ENCODE data around the gene INHBB.
A peak's percentile ranks its signal among the peaks of the same experiment; 100 is the strongest.

The INHBB gene

DNA sequence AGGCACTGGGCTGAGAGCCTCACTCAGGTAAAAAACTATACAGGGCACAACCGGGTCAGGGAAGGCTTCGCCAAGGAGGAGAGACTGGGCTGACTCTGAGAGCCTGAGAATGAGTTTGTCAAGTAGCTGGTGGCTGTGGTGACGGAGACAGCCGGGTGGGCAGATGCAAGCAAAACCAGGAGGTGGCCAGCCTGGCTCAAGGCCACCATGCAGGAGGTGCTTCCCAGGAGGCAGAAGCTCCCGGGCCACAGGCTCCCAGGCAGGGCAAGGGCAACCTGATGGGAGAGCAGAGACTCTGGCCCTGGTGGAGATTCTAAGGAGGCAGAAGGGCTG lies 2.9 kb upstream of the INHBB start:
- DNase-seq (ENCODE audit: low read depth), result no peak

DNA sequence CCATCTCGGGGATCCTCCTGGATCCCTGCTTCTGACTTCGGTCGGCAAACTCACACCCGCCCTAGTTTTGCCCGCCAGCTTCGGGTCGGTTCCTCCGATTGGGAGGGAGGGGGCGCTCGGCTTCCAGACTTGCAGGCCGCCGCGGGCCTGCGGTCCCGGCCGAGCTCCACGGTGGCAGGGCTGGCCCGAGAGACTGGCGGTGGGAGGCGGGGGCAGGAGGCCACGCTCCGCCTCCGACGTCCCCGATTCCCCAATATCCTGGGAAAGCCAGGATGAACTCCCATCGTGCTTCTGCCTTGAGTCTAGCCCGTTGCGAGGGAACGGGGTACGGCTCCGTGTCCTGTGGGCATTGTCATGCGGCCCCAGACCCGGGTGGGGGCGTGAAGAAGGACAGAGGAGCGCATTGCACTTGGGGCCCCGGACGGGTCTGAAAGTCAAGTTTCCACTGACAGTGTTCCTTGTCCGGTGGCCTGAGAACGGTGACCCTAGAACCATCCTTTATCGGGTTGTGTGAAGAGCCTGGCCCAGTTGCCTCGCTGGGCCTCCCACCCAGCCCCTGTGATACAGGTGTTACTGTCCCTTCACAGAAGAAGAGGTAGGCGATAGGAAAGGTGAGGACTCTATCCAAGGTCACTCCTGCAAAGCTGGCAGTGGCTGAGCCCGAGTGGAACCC lies 2.4 kb upstream of the INHBB start:
- DNase-seq (ENCODE audit: low read depth), result peak; percentile 66

DNA sequence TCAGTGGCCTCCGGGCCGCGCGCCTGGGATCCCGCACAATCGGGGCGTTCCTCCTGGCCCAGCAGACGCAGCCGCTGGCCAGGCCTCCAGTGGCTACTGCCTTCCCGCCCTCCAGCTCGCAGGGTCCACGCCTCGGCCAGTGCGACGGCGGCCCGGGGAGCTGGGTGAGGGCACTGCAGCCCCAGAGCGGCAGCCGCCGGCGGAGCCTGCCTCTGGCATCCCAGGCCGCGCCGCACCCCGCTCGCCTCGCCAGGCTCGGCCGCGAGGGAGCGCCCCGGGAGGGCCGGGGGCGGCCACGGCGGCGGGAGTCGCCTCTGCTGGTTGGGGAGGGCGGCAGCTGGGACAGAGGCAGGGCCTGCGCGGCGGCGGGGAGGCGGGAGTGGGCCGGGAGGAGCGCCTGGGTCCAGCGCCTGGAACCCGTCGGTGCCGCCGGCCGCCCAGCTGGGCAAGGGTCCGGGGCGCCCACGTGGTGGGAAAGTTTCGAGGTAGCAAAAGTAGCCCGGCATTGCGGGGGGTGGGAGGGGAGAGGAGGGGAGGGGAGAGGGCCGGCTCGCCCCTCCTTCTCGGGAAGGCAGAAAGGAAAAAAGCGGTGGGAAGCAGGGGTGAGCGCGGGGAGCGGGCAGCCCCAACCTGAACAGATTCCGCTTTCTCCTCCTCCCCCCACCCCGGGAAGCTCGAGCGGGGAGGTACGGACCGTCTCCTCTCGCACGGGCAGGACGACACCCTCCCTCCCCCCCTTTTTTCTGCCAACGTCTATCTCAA lies 1.5 kb upstream of the INHBB start:
- no peak for DNase-seq (ENCODE audit: low read depth)

DNA sequence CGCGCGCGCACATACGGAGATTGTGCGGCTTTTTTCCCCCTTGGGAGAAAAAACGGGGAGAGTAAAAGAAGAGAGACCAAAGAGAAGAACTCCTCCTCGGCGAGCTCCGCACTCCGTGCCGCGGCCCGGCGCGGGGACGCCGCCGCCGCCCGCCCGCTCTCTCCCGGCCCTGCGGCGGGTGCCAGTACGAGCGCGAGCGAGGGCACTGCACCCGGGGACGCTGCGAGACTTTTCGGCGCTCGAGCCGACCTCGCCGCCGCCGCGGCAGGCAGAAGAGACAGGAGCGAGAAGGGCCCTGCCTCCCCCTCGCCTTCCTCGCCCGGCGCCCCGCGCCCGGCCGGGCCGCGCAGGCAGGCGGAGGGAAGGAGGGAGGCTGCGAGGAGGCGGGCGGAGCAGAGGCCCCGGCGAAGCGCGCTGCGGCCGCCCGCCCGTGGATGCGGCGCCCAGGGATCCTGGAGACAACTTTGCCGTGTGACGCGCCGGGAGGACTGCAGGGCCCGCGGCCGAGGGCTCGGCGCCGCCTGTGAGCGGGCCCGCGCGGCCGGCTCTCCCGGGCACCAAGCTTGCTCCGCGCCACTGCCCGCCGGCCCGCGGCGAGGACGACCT lies 857 bp upstream of the INHBB start:
- peak; percentile 33 for DNase-seq (ENCODE audit: low read depth)

DNA sequence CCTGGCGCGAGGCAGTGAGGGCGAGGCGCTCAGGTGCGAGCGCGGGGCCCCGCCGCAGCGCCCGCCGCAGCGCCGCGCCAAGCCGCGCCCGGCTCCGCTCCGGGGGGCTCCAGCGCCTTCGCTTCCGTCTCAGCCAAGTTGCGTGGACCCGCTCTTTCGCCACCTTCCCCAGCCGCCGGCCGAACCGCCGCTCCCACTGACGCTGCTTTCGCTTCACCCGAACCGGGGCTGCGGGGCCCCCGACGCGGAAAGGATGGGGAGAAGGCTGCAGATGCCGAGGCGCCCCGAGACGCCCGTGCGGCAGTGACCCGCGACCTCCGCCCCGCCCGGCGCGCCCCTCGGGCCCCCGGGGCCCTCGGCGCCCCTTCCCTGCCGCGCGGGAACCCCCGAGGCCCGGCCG lies 328 bp upstream of the INHBB start:
- DNase-seq (ENCODE audit: low read depth), result no peak

DNA sequence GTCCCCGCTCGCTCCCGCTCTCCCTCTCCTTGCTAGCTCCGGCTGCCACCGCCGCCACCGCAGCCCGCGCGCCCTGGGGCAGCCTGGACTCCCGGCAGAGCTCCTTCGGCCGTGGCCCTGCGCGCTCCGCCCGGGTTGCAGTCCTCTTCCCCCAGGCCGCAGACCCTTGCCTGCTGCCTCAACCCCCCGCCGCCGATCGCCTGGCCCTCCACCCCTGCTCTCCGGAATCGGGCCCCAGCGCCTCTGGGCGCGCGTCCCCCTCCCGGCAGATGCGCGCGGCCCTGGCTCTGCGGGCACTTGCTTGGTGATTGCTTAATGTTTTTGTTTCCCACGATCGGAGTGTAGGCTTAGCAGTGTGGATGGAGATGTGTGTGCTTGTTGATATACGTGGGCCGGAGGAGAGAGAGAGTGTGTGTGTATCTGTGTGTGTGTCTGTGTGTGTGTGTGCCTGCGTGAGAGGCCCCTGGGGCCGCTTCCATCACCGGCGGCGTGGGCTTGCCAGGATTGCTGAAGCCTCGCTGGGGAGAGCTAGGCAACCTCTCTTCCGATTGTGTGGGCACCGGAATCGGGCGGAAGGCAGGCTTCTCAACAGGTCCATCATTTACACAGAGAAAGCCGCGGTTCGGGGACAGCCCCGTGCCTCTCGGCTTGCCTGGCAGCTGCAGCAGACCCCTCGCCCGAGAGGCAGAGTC lies 877 bp downstream of the INHBB start:
- no peak for DNase-seq (ENCODE audit: low read depth)

DNA sequence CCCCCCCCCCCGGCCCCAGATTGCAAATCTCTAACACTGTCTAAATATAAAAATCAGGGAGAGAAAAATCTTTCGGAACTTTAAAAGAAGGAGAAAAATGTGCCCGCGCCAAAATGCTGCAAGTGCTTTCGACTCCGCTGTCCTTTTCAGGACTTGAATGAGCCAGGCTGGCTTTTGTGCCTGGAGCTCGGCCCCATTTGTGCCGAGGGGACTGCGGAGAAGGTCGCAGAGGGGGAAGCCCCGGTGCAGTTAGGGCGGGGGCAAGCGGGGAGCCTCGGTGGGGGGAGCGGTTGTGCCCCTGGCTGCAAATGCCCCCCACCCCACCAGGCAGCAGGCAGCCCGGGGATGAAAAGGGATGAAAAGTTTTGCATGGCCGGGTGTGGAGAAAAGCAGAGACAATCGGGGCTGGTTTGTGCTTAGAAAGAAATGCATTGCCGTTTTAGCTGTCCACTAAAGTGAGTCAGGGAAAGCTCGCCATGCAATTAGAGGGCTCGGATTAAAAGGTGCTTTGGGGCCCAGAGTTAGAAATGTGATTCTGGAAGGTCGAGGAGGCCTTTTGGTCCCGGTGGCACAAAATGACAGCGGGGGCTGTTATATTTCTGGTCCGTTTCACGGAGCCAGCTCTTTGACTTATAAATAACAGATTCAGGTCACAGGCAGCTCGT lies 1.6 kb downstream of the INHBB start:
- no peak for DNase-seq (ENCODE audit: low read depth)

DNA sequence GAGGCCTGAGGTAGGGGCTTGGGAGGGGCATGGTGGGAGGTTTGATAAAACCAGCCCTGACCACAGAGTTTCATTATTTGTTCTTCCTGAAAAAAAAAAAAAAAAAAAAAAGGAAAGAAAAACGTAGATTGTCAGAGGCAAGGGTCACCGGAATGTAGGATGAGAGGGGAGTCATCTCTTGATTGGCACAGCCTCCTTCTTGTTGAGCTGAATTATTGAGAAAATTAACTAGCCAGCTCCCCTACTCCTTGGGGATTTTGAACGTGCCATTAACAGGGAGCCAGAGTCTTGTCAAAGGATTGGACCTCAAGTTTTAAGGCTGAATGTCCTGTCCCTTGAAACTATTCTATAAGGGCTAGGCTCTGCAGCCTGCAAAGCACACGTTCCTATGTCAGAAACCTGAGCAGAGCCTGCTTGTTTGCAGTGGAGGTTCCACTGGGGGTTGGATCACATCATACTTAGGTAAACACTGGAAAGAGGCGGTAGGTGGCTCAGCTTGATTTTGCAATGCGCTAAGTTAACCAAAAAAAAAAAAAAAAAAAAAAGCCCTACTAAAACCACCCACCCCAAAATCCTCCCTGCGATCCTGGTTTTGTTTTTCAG lies 2.3 kb downstream of the INHBB start:
- no peak for DNase-seq (ENCODE audit: low read depth)

DNA sequence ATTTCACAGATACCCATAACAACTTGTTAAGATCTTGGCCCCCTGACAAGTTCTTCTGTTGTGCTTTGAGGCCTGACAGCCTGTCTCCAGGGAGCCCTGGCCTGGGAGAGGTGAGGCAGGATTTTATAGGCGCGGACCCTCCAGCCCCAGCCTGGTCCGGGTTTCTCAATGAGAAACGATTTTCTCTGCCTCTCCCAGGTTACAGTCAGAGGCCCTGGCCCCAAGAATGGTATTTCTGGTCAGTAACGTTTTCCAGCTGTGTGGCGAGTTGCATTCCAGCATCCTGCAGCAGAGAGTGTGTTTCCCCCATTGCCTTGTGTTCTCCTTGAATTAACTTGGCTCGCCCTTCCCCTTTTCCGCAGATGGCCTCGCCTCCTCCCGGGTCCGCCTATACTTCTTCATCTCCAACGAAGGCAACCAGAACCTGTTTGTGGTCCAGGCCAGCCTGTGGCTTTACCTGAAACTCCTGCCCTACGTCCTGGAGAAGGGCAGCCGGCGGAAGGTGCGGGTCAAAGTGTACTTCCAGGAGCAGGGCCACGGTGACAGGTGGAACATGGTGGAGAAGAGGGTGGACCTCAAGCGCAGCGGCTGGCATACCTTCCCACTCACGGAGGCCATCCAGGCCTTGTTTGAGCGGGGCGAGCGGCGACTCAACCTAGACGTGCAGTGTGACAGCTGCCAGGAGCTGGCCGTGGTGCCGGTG lies 3.0 kb downstream of the INHBB start:
- no peak for DNase-seq (ENCODE audit: low read depth)

DNA sequence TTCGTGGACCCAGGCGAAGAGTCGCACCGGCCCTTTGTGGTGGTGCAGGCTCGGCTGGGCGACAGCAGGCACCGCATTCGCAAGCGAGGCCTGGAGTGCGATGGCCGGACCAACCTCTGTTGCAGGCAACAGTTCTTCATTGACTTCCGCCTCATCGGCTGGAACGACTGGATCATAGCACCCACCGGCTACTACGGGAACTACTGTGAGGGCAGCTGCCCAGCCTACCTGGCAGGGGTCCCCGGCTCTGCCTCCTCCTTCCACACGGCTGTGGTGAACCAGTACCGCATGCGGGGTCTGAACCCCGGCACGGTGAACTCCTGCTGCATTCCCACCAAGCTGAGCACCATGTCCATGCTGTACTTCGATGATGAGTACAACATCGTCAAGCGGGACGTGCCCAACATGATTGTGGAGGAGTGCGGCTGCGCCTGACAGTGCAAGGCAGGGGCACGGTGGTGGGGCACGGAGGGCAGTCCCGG lies 3.5 kb downstream of the INHBB start:
- no peak for DNase-seq (ENCODE audit: low read depth)

DNA sequence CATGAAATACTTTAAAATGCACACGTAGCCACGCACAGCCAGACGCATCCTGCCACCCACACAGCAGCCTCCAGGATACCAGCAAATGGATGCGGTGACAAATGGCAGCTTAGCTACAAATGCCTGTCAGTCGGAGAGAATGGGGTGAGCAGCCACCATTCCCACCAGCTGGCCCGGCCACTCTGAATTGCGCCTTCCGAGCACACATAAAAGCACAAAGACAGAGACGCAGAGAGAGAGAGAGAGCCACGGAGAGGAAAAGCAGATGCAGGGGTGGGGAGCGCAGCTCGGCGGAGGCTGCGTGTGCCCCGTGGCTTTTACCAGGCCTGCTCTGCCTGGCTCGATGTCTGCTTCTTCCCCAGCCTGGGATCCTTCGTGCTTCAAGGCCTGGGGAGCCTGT lies 4.1 kb downstream of the INHBB start:
- DNase-seq (ENCODE audit: low read depth), result no peak

DNA sequence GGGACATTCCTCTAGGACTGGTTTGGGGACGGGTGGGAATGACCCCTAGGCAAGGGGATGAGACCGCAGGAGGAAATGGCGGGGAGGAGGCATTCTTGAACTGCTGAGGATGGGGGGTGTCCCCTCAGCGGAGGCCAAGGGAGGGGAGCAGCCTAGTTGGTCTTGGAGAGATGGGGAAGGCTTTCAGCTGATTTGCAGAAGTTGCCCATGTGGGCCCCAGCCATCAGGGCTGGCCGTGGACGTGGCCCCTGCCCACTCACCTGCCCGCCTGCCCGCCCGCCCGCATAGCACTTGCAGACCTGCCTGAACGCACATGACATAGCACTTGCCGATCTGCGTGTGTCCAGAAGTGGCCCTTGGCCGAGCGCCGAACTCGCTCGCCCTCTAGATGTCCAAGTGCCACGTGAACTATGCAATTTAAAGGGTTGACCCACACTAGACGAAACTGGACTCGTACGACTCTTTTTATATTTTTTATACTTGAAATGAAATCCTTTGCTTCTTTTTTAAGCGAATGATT lies 4.9 kb downstream of the INHBB start:
- no peak for DNase-seq (ENCODE audit: low read depth)

DNA sequence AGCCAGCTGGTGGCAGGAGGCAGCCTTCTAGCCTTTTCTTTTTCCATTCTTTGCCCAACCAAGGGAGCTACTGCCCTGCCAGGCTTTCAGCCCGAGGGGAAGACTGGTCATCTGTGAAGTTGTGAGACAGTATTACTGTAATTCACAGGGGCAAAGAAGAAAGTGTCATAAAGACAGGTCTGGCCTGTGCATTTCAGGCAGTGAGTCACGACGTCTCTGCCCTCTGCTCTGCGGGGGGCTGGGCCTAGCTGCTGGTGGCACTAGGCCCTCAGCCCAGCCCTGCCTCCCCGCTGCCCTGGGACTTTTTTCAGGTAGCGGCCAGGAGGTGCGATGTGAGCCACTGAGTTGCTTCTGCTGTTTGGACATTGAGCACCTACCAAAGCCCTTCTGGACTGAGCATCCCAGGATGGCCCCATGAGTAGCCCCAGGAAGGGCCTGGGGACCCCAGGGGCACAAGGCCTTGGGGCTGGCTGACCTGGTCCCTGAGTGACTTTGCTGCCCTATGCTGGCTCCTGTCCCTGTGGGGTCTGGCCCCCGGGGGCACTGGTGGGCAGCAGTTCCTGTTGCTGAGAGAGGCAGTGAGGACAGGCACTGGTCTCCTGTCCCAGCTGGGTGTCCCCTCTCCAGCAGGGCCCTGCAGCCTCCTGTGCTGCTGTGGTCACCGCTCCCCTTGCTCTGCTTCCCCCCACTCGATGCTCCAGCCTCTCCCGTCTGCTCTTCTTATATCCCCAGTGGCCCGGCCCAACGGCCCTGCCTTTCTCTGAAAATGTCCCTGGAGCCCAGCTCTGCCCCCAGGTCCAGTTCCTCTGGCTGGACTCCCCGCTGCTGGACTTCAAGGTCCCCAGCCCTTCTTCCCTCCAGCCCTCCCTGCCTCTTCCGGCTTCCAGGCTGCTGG lies 7.0 kb downstream of the INHBB start:
- DNase-seq (ENCODE audit: low read depth), result no peak

DNA sequence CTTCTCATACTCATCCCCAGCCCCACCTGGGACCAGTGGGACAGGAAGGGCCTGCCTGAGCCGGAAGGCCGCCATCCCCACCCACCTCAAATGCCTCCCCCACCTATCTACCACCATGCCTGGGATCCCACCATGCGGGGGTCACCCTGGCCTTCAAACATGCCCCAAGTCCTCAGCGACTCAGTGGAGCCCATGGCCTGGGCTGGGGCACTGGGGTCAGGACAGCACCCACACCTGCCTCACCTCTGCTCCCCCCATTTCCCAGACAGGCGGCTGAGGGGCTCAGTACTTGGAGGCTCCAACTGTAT lies 7.6 kb downstream of the INHBB start:
- no peak for DNase-seq (ENCODE audit: low read depth)

DNA sequence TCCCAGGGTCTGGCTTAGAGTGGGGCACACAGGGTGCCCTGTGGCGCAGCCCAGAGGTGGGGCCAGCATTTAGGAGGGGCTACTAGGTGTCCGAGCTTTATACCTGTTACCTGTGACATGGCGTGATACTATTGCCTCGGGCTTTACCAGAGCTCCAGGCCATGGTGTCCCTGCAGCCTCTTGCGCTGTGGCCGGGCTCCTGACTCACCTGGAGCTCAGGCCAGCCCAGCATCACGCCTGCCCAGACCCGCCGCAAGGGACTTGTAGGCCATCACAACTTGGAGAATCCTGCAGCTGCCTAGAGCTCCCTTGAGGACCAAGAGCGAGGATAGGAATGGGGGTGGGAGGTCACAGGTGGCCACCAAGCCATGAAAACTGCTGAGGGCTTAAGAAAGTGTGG lies 8.0 kb downstream of the INHBB start:
- no peak for DNase-seq (ENCODE audit: low read depth)

DNA sequence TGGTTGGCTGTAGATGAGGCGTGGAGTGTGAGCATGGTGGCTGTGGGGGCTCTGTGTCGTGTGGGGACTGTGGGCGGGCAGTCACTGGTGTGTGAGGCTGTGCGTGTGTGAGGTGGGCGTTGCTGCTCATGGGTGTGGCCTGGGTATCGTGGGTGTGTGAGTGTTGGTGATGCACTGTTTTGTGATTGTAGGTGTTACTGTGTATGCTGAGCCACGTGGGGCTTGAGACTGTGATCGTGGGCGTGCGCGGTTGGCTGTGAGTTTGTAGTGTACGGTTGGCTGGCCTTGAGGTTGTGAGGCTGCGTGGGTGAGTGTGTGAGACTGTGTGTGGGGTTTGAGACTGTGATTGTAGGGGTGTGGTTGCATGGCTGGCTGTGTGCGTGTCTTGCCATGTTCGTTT lies 8.5 kb downstream of the INHBB start:
- DNase-seq (ENCODE audit: low read depth), result no peak

DNA sequence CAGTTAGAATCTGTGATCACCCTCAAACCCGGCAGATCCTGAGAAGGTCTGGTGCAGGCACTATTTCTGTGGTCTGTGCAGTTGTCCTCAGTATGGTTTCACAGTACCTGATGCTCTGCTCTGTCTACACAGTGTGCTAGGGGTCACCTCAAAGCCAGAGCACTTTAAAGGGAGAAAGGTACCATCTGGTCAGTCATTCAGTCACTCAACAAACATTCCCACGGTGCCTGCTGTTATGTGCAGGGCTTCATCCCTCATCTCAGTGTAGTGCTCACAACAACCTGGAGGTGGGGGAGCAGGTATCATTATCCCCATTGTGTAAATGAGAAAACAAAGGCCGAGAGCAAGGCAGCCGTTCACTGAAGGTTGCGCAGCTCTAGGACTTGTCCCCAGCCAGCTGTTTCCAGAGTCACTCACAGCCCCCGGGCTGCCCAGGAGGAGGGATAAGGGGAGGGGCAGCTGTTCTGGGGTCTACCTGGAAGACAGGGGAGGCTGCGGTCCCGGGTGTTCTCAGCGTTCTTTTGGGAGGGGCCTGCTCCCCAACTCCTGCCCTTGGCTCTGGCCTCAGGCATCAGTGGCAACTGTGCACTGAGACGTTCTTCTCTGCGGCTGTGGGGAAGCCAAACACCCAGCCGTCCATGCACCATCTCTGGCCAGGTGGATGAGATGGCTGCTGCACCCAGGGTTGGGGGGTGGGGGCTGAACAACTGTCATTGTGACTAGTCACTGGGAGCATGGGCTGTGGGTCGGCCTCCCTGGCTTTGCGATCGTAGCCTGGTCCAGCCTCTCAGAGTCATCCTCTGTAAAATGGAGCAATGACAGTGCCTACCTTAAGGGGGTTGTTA lies 9.2 kb downstream of the INHBB start:
- no peak for DNase-seq (ENCODE audit: low read depth)

DNA sequence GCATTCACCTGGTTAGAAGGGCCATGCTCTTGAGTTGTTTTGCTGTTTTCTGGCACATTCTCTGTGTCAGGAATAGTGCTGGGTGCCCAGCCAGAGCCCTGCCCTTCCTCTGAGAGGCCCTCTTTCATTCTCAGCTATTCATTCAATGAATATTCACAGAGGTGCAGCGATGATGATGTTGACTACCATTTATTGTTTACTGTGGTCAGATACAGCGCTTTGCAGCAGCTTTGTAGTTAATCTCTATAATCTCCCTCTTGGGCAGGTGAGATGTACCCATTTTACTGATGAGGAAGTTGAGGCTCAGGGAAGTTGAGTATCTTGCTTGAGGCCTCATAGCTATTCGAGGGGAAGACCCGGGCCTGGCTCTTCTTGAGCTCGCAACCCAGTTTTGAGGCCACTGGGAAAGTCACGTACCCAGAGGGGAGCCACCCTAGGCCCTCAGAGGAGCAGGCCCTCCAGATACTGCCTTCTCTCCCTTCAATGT lies 9.9 kb downstream of the INHBB start:
- DNase-seq (ENCODE audit: low read depth), result no peak

DNA sequence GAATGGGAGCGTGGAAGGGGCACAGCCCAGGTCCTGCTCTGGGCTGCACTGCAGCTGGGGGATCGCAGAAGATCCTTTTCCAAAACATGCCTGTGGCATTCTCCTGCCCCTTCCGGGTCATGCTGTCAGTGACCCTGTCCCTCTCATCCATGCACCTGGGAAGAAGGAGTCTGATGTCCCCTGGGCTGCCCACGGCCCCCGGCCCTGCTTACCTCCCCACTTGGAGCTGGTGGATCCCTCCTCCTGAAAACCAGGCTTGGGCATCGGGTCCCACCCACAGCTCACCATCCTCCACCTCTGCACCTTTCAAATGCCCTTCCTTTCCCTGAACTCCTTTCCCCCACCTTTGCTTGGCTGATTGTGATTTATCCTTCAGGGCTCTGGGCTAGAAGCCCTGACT lies 11.8 kb downstream of the INHBB start:
- no peak for DNase-seq (ENCODE audit: low read depth)
